HG03175 (cell line): Measurements from ENCODE around the gene C2orf42.
"Not testable (repeated sequence)": the region's sequence is repeated elsewhere in the genome, so short reads cannot be mapped to it uniquely, and the experiment has no call there.

Experiments
- ATAC-seq: cut with Tn5 transposase; IDR thresholded peaks from one replicate; pipeline ENCODE4 v1.9.1; 2021; ENCODE audit warnings: mild to moderate bottlenecking, moderate library complexity; ENCODE audit not compliant: unreplicated experiment

C2orf42 gene

DNA sequence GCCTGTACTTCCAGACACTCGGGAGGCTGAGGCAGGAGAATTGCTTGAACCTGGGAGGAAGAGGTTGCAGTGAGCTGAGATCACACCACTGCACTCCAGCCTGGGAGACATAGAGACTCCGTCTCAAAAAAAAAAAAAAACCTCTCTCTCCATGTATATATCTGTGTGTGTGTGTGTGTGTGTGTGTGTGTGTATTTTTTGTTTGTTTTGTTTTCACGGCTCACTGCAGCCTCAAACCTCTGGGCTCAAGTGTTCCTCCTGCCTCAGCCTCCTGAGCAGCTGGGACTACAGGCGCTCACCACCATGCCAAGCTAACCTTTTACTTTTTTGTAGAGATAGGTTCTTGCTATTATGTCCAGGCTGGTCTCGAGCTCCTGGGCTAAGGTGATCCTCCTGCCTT is 80.4 kb downstream of the C2orf42 start:
- not testable (repeated sequence) for ATAC-seq

- ATAC-seq = not testable (repeated sequence)
Measured at GRCh38 chr2:70106138-70106537, 84.7 kb downstream of the C2orf42 start.

DNA sequence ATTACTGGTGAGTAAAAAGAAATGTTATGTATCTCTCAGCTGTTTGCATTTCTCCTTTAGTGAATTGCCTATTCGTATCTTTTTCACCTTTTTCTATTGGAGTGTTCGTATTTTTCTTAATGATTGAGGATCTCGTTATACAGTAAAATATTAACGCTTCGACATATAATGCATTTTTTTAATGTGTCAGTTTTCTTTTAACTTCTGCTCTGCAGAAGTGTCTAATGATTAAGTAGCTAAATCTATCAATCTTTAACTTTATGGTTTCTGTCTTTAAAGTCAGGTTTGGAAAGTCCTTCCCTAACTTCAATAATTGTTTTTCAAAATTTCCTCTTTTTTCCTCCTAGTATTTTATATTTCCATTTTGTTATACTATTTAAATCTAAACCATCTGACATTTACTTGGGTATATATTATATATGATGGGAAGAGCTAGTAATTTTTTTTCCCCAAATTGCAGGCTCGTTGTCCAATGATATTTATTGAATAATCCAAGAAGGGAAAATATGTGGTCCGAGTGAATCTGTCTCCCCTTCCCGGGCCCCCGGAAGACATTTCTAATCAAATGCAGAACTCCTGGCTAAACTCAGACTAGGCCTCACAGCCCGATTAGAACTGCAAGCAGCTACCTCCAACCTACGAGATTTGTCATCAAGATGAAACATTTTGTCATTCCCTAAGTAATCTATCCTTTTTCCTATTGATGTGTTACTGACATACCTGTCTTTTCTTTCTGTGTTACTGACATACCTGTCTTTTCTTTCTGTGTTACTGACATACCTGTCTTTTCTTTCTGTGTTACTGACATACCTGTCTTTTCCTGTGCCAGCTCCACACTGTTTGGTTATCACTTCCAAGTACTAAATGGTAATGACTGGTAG is 86.3 kb downstream of the C2orf42 start:
- ATAC-seq = no peak

DNA sequence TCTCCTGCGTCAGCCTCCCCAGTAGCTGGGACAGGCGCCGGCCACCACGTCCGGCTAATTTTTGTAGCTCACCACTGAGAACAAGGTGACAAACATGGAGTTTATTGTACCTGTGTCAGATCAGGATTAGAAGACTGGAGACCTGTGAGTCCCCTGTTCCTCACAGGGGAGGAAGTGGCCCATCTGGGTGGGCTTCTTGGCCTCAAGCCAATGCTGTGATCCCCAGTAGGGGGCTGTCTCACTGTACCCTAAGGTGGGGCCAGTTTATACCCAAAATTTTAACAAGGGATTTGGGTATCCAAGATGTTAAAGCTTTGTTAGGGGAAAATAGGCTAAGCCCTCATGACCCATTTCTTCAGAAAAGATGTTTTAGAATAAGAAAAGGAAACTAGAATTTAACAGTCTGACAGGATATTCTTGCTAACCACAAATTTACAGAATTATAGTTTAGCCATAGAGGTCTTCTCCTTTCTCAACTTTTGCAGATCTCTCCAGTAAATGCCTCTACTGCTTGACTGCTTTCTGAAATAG is 87.2 kb downstream of the C2orf42 start:
- peak; percentile 40 for ATAC-seq

- ATAC-seq = not testable (repeated sequence)
Measured at GRCh38 chr2:70102323-70102905, 88.4 kb downstream of the C2orf42 start.

DNA sequence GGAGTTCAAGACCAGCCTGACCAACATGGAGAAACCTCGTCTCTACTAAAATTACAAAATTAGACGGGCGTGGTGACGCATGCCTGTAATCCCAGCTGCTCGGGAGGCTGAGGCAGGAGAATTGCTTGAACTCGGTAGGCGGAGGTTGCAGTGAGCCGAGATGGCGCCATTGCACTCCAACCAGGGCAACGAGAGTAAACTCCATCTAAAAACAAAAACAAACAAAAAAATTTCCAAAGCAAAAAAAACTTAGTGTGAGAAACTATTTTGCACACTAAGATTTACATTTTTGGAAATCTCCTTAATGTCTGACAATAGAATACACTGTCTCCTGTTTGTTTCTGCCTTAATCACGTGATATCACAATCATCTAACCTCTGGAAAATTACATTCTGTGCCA is 89.1 kb downstream of the C2orf42 start:
- ATAC-seq = not testable (repeated sequence)

GRCh38 chr2:70101174-70101573 is 89.6 kb downstream of the C2orf42 start:
- ATAC-seq = no peak
